ENCODE measurements around the gene TARDBP.

TARDBP gene

GRCh38 chr1:11068600-11069473 is 56.4 kb downstream of the TARDBP start:
- DNase-seq (ENCODE audit: extremely low spot score) = no peak
- ChIA-PET POLR2A (no interaction called here), CTCF (interaction anchor here (1.2 to 6.7 kb wide), 3 partner anchors 7 to 31 kb away, joined by 4 to 39 read pairs (median 12); partner anchors contain the start of gene SRM)
- no peak for TF ChIP-seq CTCF (IDR thresholded peaks at IDR 0.05; ENCODE audit: control extremely low read depth, extremely low read depth, low read depth, missing control alignments)

GRCh38 chr1:11070876-11071275 is 58.4 kb downstream of the TARDBP start:
- DNase-seq (ENCODE audit: extremely low spot score) = no peak
- POLR2A ChIA-PET = interaction anchor here (0.7 kb wide), 1 partner anchor 9 kb away, joined by 3 read pairs; no protein-coding TSS in a partner anchor
- no peak for TF ChIP-seq CTCF (IDR thresholded peaks at IDR 0.05; ENCODE audit: control extremely low read depth, extremely low read depth, low read depth, missing control alignments)
- CTCF ChIA-PET = interaction anchor here (0.8 to 6.7 kb wide), 6 partner anchors 9 to 33 kb away, joined by 3 to 52 read pairs (median 3); partner anchors contain the start of gene SRM

GRCh38 chr1:11071463-11072215 is 59.2 kb downstream of the TARDBP start:
- no peak for DNase-seq (ENCODE audit: extremely low spot score)
- no peak for TF ChIP-seq CTCF (IDR thresholded peaks at IDR 0.05; ENCODE audit: control extremely low read depth, extremely low read depth, low read depth, missing control alignments)
- ChIA-PET POLR2A (interaction anchor here (0.7 kb wide), 1 partner anchor 10 kb away, joined by 3 read pairs; no protein-coding TSS in a partner anchor), CTCF (interaction anchor here (1.5 to 6.7 kb wide), 3 partner anchors 10 to 34 kb away, joined by 3 to 52 read pairs (median 39); partner anchors contain the start of gene SRM)

GRCh38 chr1:11072216-11072917 is 59.9 kb downstream of the TARDBP start:
- TF ChIP-seq CTCF (IDR thresholded peaks at IDR 0.05; ENCODE audit: control extremely low read depth, extremely low read depth, low read depth, missing control alignments) = peak; percentile 43
- DNase-seq (ENCODE audit: extremely low spot score) = peak; percentile 64
- POLR2A ChIA-PET = interaction anchor here (0.6 to 1.0 kb wide), 4 partner anchors 13 to 160 kb away, joined by 3 to 4 read pairs (median 4); partner anchors contain the start of gene SRM
- CTCF ChIA-PET = interaction anchor here (1.1 to 6.7 kb wide), 7 partner anchors 10 to 592 kb away, joined by 3 to 52 read pairs (median 4); partner anchors contain the start of genes FBXO6 and SRM

GRCh38 chr1:11073398-11073797 is 60.9 kb downstream of the TARDBP start:
- CTCF ChIA-PET = interaction anchor here (1.1 to 6.7 kb wide), 7 partner anchors 11 to 591 kb away, joined by 3 to 52 read pairs (median 4); partner anchors contain the start of genes FBXO6 and SRM
- POLR2A ChIA-PET = interaction anchor here (0.6 to 1.0 kb wide), 2 partner anchors 36 to 159 kb away, joined by 3 to 4 read pairs; no protein-coding TSS in a partner anchor
- DNase-seq (ENCODE audit: extremely low spot score) = peak; percentile 58

Data from GM10248 (cell line).